NOMO-1 (cell line): Measurements from ENCODE around the gene RNF31.
A peak's percentile ranks its signal among the peaks of the same experiment; 100 is the strongest.

ENCODE experiments used
- DNase-seq, 2 experiments: peaks; one replicate each; lab custom pipeline; 2025; ENCODE audit not compliant: unreplicated experiment in 2 of 2; lab: John Stamatoyannopoulos, UW

RNF31 gene

GRCh38 chr14:24136684-24137528 lies 10.4 kb upstream of the RNF31 start:
- no peak for DNase-seq

GRCh38 chr14:24137529-24138395 lies 9.5 kb upstream of the RNF31 start:
- DNase-seq: no peak

- no peak for DNase-seq
Observed at GRCh38 chr14:24138396-24139271, 8.7 kb upstream of the RNF31 start.

- no peak for DNase-seq
Observed at GRCh38 chr14:24139272-24139934, 7.9 kb upstream of the RNF31 start.

- peak; percentile 98 for DNase-seq
Observed at GRCh38 chr14:24141097-24141880, 6.0 kb upstream of the RNF31 start, which contains the start of gene EMC9. Gene EMC9, minus strand, starts transcription at chr14:24141591. Its CDS starts 287 bp downstream, at chr14:24141304.

GRCh38 chr14:24143511-24143910 lies 3.8 kb upstream of the RNF31 start:
- no peak for DNase-seq

GRCh38 chr14:24144451-24144850 lies 2.8 kb upstream of the RNF31 start:
- no peak for DNase-seq

GRCh38 chr14:24145219-24145618 lies 2.1 kb upstream of the RNF31 start:
- no peak for DNase-seq

- DNase-seq: peak; percentile 39 to 42
Observed at GRCh38 chr14:24145690-24146452, 1.4 kb upstream of the RNF31 start.

- peak; percentile 95 to 98 for DNase-seq
Observed at GRCh38 chr14:24146453-24146977, 783 bp upstream of the RNF31 start, which contains the start of gene PSME2. Gene PSME2, minus strand, starts transcription at chr14:24146610. Its CDS starts 29 bp downstream, at chr14:24146581.

GRCh38 chr14:24147761-24148428 lies 597 bp downstream of the RNF31 start:
- DNase-seq: no peak

GRCh38 chr14:24149302-24149969 lies 2.1 kb downstream of the RNF31 start:
- no peak for DNase-seq

GRCh38 chr14:24150061-24150460 lies 2.8 kb downstream of the RNF31 start:
- DNase-seq: no peak

- no peak for DNase-seq
Observed at GRCh38 chr14:24150567-24150966, 3.3 kb downstream of the RNF31 start.

- no peak for DNase-seq
Observed at GRCh38 chr14:24150993-24151392, 3.7 kb downstream of the RNF31 start.

- DNase-seq: no peak
Observed at GRCh38 chr14:24151404-24152080, 4.2 kb downstream of the RNF31 start.

- no peak for DNase-seq
Observed at GRCh38 chr14:24155100-24155499, 7.8 kb downstream of the RNF31 start.
